ENCODE data around the gene SET. TPM values are rescaled to one million over a fixed set of nuclear protein-coding genes. Genes with fewer than 3 reads are reported as not detected.

The SET gene
- total and polyA plus RNA-seq, 2 of the 13 experiments (the other 11 are each of a cell fraction or from before 2014, with no cell fraction given): 94.2 to 611 TPM

- TF ChIP-seq MAFG (CRISPR knock-in tag; IDR thresholded peaks at IDR 0.05): no peak
- no peak for TF ChIP-seq MAF1 (CRISPR knock-in tag; IDR thresholded peaks at IDR 0.05; ENCODE audit: borderline replicate concordance)
- TF ChIP-seq SP1 (IDR thresholded peaks at IDR 0.05): peak; percentile 57; the same call in 1 of the 2 replicates
- peak; percentile 95 for TF ChIP-seq SP1 (CRISPR knock-in tag; IDR thresholded peaks at IDR 0.05)
- no peak for TF ChIP-seq ZNF816 (CRISPR knock-in tag; IDR thresholded peaks at IDR 0.05; ENCODE audit: borderline replicate concordance)
- TF ChIP-seq PPARG (CRISPR knock-in tag; conservative IDR thresholded peaks at IDR 0.05): no peak
- TF ChIP-seq, protein P1, sequence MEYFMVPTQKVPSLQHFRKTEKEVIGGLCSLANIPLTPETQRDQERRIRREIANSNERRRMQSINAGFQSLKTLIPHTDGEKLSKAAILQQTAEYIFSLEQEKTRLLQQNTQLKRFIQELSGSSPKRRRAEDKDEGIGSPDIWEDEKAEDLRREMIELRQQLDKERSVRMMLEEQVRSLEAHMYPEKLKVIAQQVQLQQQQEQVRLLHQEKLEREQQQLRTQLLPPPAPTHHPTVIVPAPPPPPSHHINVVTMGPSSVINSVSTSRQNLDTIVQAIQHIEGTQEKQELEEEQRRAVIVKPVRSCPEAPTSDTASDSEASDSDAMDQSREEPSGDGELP (IDR thresholded peaks at IDR 0.05; ENCODE audit: borderline replicate concordance, low read depth): peak; percentile 74; the same call in 1 of the 2 replicates
- 0 out of 4 replicates have a peak, but pooled peaks of 1 of the 2 experiments have one; percentile 18 for TF ChIP-seq ATF4 (CRISPR knock-in tag; IDR thresholded peaks at IDR 0.05)
- TF ChIP-seq SP2 (CRISPR knock-in tag; IDR thresholded peaks at IDR 0.05): peak; percentile 94
- no peak for TF ChIP-seq ARID3A (IDR thresholded peaks at IDR 0.05; ENCODE audit: low read depth, low read length)
- no peak for TF ChIP-seq ZNF280D (CRISPR knock-in tag; IDR thresholded peaks at IDR 0.05)
- 0 out of 2 replicates have a peak, but pooled peaks have one; percentile 37 for TF ChIP-seq ZNF446 (CRISPR knock-in tag; IDR thresholded peaks at IDR 0.05)
- no peak for TF ChIP-seq ZNF10 (CRISPR knock-in tag; IDR thresholded peaks at IDR 0.05; ENCODE audit: borderline replicate concordance, low read depth)
- no peak for TF ChIP-seq ZNF660 (CRISPR knock-in tag; IDR thresholded peaks at IDR 0.05; ENCODE audit: borderline replicate concordance, low read depth)
- no peak for TF ChIP-seq HCFC1 (IDR thresholded peaks at IDR 0.05; ENCODE audit: low read depth, low read length)
- TF ChIP-seq, protein P2, sequence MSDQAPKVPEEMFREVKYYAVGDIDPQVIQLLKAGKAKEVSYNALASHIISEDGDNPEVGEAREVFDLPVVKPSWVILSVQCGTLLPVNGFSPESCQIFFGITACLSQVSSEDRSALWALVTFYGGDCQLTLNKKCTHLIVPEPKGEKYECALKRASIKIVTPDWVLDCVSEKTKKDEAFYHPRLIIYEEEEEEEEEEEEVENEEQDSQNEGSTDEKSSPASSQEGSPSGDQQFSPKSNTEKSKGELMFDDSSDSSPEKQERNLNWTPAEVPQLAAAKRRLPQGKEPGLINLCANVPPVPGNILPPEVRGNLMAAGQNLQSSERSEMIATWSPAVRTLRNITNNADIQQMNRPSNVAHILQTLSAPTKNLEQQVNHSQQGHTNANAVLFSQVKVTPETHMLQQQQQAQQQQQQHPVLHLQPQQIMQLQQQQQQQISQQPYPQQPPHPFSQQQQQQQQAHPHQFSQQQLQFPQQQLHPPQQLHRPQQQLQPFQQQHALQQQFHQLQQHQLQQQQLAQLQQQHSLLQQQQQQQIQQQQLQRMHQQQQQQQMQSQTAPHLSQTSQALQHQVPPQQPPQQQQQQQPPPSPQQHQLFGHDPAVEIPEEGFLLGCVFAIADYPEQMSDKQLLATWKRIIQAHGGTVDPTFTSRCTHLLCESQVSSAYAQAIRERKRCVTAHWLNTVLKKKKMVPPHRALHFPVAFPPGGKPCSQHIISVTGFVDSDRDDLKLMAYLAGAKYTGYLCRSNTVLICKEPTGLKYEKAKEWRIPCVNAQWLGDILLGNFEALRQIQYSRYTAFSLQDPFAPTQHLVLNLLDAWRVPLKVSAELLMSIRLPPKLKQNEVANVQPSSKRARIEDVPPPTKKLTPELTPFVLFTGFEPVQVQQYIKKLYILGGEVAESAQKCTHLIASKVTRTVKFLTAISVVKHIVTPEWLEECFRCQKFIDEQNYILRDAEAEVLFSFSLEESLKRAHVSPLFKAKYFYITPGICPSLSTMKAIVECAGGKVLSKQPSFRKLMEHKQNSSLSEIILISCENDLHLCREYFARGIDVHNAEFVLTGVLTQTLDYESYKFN (CRISPR knock-in tag; conservative IDR thresholded peaks at IDR 0.05): no peak
Observed at GRCh38 chr9:128723866-128724743, 35.1 kb downstream of the SET start, which contains the start of gene ZDHHC12 (continued).
